Activated T-cell treated with anti-CD3 and anti-CD28 coated beads for 48 hours (primary cell): Measurements from ENCODE around the gene MUC5AC.
"Not testable (repeated sequence)": the region's sequence is repeated elsewhere in the genome, so short reads cannot be mapped to it uniquely, and the experiment has no call there.

Experiments used
- DNase-seq: peaks from one replicate; pipeline ENCODE4 v3.0.0-alpha.2; 2020; ENCODE audit warnings: low read depth

MUC5AC gene

GRCh38 chr11:1148752-1149180 is 9.0 kb upstream of the MUC5AC start:
- DNase-seq: no peak

- DNase-seq: no peak
Measured at GRCh38 chr11:1149545-1149944, 8.2 kb upstream of the MUC5AC start.

GRCh38 chr11:1150116-1150515 is 7.6 kb upstream of the MUC5AC start:
- no peak for DNase-seq

GRCh38 chr11:1150769-1151365 is 6.9 kb upstream of the MUC5AC start:
- no peak for DNase-seq

DNA sequence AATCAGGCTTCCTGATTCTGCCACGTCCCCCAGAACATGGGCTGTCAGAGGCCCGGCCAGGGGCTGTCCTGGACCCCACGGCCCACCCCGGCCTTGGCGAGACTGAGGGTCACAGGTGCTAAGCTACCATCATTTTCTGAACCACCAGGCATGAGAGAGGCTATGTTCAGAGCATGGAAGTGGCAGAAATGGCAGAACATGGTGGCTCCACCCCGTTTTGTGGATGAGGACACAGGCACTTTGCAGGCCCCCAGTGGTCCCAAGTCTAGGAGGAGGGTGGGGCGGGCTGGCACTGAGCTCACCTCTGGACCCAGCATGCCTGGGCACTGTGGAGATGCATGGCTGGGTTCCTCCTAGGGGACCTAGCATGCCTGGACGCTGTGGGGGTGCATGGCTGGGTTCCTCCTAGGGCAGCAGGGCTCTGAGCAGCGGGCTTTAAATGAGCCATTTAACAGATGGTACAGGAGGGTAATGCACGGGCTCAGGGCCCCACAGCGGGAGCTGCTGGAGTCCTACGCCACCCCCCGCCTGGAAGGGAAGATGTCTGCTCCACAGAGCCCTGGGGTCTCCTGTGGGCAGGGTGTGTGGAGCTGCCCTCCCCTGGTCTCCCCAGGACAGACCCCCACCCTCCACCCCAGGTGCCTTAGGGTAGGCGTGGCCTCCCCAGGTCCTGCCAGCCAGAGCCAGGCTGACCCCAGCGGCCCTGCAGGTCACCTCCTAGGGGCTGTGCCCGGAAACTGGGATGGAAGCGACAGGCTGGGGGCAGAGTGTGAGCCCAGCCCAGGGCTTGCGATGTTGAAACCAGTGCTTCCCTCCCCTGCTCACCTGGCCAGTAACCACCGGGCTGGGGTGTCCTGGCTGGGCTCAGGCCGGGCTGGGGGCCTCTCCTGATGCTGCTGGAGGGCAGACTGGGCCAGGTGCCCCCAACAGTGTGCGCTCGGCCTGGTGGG is 6.1 kb upstream of the MUC5AC start:
- DNase-seq: no peak

- peak; percentile 21 for DNase-seq
Measured at GRCh38 chr11:1152316-1153104, 5.2 kb upstream of the MUC5AC start.

- DNase-seq: no peak
Measured at GRCh38 chr11:1153105-1153950, 4.4 kb upstream of the MUC5AC start.

DNA sequence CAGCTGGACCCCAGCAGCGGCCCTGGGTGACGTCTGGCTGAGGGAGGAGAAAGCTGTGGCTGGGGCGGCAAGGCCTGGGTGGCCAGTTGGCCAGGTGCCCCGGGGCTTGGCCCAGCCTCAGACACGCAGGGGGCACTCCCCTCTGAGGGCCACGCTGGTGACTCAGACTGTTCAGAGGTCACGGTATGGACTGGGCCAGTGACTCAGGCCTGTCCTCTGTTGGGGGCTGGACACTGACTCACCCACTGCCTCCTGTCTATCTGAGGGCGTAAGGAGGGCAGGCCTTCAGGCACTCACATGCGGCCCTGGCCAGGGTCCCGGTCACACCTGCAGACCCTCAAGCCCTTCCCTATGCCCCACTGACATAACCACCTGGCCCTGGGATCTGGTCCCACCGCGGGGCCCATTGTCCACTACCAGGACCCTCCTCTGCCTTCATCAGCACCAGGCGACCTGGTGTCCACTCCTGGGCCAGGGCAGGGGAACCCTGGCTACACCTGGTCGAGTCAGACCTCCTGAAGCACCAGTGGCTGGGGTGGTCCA is 3.7 kb upstream of the MUC5AC start:
- DNase-seq: no peak

GRCh38 chr11:1154656-1155055 is 3.1 kb upstream of the MUC5AC start:
- not testable (repeated sequence) for DNase-seq

GRCh38 chr11:1155274-1155693 is 2.5 kb upstream of the MUC5AC start:
- DNase-seq: no peak

GRCh38 chr11:1156506-1157340 is 1.0 kb upstream of the MUC5AC start:
- no peak for DNase-seq

- DNase-seq: no peak
Measured at GRCh38 chr11:1157341-1157644, 460 bp upstream of the MUC5AC start.

- DNase-seq: no peak
Measured at GRCh38 chr11:1158681-1159487, 1.1 kb downstream of the MUC5AC start.

DNA sequence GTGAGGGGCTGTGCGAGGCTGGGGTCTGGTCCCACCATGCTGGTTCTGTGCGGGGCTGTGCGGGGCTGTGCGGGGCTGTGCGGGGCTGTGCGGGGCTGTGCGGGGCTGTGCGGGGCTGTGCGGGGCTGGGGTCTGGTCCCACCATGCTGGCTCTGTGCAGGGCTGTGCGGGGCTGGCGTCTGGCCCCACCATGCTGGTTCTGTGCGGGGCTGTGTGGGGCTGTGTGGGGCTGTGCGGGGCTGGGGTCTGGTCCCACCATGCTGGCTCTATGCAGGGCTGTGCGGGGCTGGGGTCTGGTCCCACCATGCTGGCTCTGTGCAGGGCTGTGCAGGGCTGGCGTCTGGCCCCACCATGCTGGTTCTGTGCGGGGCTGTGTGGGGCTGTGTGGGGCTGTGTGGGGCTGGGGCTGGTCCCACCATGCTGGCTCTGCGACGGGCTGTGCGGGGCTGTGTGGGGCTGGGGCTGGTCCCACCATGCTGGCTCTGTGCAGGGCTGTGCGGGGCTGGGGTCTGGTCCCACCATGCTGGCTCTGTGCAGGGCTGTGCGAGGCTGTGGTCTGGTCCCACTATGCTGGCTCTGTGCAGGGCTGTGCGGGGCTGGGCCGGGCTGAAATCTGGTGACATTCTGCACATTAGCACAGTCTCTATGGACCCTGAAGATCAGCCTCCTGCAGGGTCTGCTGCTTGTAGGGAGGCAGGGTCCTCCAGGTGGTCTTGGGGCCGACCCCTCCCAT is 1.9 kb downstream of the MUC5AC start:
- DNase-seq: not testable (repeated sequence)

GRCh38 chr11:1160231-1161101 is 2.7 kb downstream of the MUC5AC start:
- no peak for DNase-seq

- no peak for DNase-seq
Measured at GRCh38 chr11:1161410-1162137, 3.8 kb downstream of the MUC5AC start.

GRCh38 chr11:1162138-1162475 is 4.4 kb downstream of the MUC5AC start:
- no peak for DNase-seq
